Mesenchymal stem cell (in vitro differentiated cells and primary cell): ENCODE measurements around the gene TMCO6.
"Not testable (repeated sequence)": the region's sequence is repeated elsewhere in the genome, so short reads cannot be mapped to it uniquely, and the experiment has no call there.

ENCODE experiments used
- DNase-seq: peaks from one replicate; pipeline ENCODE4 v3.0.0-alpha.2; 2013
- H2AFZ ChIP-seq: one replicate; pipeline ENCODE4 v1.6.1; 2013; ENCODE audit warnings: low read depth, mild to moderate bottlenecking, control low read depth, inconsistent platforms, low read length, moderate library complexity
- H2AK5ac ChIP-seq: 2 replicates; pipeline ENCODE4 v1.6.1; 2013; ENCODE audit warnings: low read length, moderate library complexity, mild to moderate bottlenecking, inconsistent platforms; ENCODE audit not compliant: severe bottlenecking
- H2BK120ac ChIP-seq: one replicate; pipeline ENCODE4 v1.6.1; 2013; ENCODE audit warnings: low read depth, mild to moderate bottlenecking, inconsistent platforms, low read length, moderate library complexity
- H2BK12ac ChIP-seq, 2 experiments: one replicate each; pipeline ENCODE4 v1.6.1; 2013; ENCODE audit warnings: inconsistent platforms in 2 of 2, low read length in 2 of 2, mild to moderate bottlenecking in 2 of 2, moderate library complexity in 2 of 2, control low read depth in 1 of 2
- H2BK15ac ChIP-seq: one replicate; pipeline ENCODE4 v1.6.1; 2013; ENCODE audit warnings: mild to moderate bottlenecking, low read depth, inconsistent platforms; ENCODE audit not compliant: poor library complexity, severe bottlenecking
- H2BK5ac ChIP-seq: 2 replicates; pipeline ENCODE4 v1.6.1; 2013; ENCODE audit warnings: low read depth, mild to moderate bottlenecking, low read length, control low read depth, inconsistent platforms; ENCODE audit not compliant: poor library complexity, severe bottlenecking
- H3K14ac ChIP-seq, 2 experiments: one replicate each; pipeline ENCODE4 v1.6.1; 2013; ENCODE audit warnings: inconsistent platforms in 2 of 2, low read length in 2 of 2, control low read depth in 1 of 2, mild to moderate bottlenecking in 1 of 2, moderate library complexity in 1 of 2
- H3K18ac ChIP-seq, 2 experiments: one replicate each; pipeline ENCODE4 v1.6.1; 2013; ENCODE audit warnings: inconsistent platforms in 2 of 2, low read length in 2 of 2, control low read depth in 1 of 2, low read depth in 1 of 2, mild to moderate bottlenecking in 1 of 2
- H3K23ac ChIP-seq, 2 experiments: one replicate each; pipeline ENCODE4 v1.6.1; 2013; ENCODE audit warnings: inconsistent platforms in 2 of 2, low read length in 2 of 2, mild to moderate bottlenecking in 2 of 2, moderate library complexity in 2 of 2, control low read depth in 1 of 2
- H3K27ac ChIP-seq: 2 replicates; pipeline ENCODE4 v1.5.1; 2013; ENCODE audit warnings: mild to moderate bottlenecking, moderate library complexity, low read length, control low read depth, inconsistent platforms; ENCODE audit not compliant: poor library complexity, severe bottlenecking
- H3K27me3 ChIP-seq, 2 experiments: 2 replicates each; pipeline versions ENCODE4 v1.6.1 to v1.7.0; 2013; ENCODE audit warnings: low read length in 2 of 2, mild to moderate bottlenecking in 2 of 2, moderate library complexity in 2 of 2, control low read depth in 1 of 2, inconsistent platforms in 1 of 2; ENCODE audit not compliant: control insufficient read depth in 1 of 2, insufficient read depth in 1 of 2
- H3K36me3 ChIP-seq, 2 experiments: 2 replicates each; pipeline versions ENCODE4 v1.6.1 to v1.7.0; 2013; ENCODE audit warnings: low read length in 2 of 2, control low read depth in 1 of 2, inconsistent platforms in 1 of 2, low read depth in 1 of 2, mild to moderate bottlenecking in 1 of 2; ENCODE audit not compliant: insufficient read depth in 2 of 2, control insufficient read depth in 1 of 2
- H3K4ac ChIP-seq, 2 experiments: one replicate each; pipeline ENCODE4 v1.6.1; 2013; ENCODE audit warnings: inconsistent platforms in 2 of 2, low read length in 2 of 2, mild to moderate bottlenecking in 2 of 2, moderate library complexity in 2 of 2, control low read depth in 1 of 2, low read depth in 1 of 2
- H3K4me1 ChIP-seq: 2 replicates; pipeline ENCODE4 v1.6.1; 2013; ENCODE audit warnings: low read depth, low read length, control low read depth; ENCODE audit not compliant: control insufficient read depth, insufficient read depth
- H3K4me2 ChIP-seq: 2 replicates; pipeline ENCODE4 v1.6.1; 2013; ENCODE audit warnings: low read length, mild to moderate bottlenecking, inconsistent platforms; ENCODE audit not compliant: poor library complexity, severe bottlenecking
- H3K4me3 ChIP-seq, 2 experiments: 2 replicates each; pipeline versions ENCODE4 v1.5.1 to v1.7.0; 2013; ENCODE audit warnings: low read length in 2 of 2, mild to moderate bottlenecking in 2 of 2, control low read depth in 1 of 2, low read depth in 1 of 2; ENCODE audit not compliant: insufficient read depth in 1 of 2
- H3K79me1 ChIP-seq: replicated peaks from 2 replicates; pipeline ENCODE4 v1.6.1; 2013; ENCODE audit warnings: mild to moderate bottlenecking, control low read depth, low read length, inconsistent platforms; ENCODE audit not compliant: poor library complexity, severe bottlenecking
- H3K9ac ChIP-seq: 2 replicates; pipeline ENCODE4 v1.7.0; 2013; ENCODE audit warnings: mild to moderate bottlenecking, low read length, moderate library complexity
- H3K9me3 ChIP-seq: 2 replicates; pipeline ENCODE4 v1.7.0; 2013; ENCODE audit warnings: mild to moderate bottlenecking, low read length; ENCODE audit not compliant: control insufficient read depth
- H4K8ac ChIP-seq: one replicate; pipeline ENCODE4 v1.6.1; 2013; ENCODE audit warnings: inconsistent platforms, mild to moderate bottlenecking, low read length, moderate library complexity
- H4K91ac ChIP-seq: one replicate; pipeline ENCODE4 v1.6.1; 2013; ENCODE audit warnings: mild to moderate bottlenecking, low read length, inconsistent platforms
- WGBS: methylation state at CpG from one replicate; pipeline ENCODE4 v1.1.7; 2013; ENCODE audit warnings: mixed read lengths; 5-methylcytosine and 5-hydroxymethylcytosine counted together

TMCO6 gene

DNA sequence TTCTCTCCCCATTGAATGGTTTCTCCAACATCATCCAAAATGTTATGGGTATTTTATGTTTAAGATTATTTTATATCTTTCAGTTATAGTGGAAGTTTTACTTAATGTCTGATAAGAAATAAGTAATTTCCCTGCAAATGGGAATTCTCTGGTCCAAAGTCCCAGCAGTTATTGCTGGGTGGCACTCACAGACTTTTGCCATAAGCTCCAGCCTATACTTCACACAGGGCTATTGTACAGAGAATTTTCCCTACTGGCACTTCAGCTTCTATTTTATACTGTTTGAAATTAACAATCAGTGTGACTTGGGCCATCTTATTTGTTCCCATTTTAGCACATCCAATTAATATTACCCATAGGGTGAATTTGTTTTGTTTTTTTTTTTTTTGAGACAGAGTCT lies 39.2 kb upstream of the TMCO6 start:
- Histone ChIP-seq H3K79me1 (no peaks in the 10 kb centered on the region), H3K4me1 (no peaks in the 10 kb centered on the region), H3K27me3 (peaks cover 0 to 13% of the 10 kb centered on the region in 2 experiments), H2BK120ac (no peak overlapping the region), H4K8ac (no peak overlapping the region), H2BK5ac (no peak overlapping the region), H3K23ac (no peak overlapping the region), H3K9me3 (no peaks in the 10 kb centered on the region), H2BK12ac (no peak overlapping the region), H3K36me3 (no peaks in the 10 kb centered on the region), H2BK15ac (no peak overlapping the region), H2AFZ (no peak overlapping the region), H3K18ac (no peak overlapping the region), H3K9ac (no peak overlapping the region), H3K4me2 (no peak overlapping the region), H3K4me3 (no peak overlapping the region), H3K14ac (no peak overlapping the region), H4K91ac (no peak overlapping the region), H2AK5ac (no peak overlapping the region), H3K4ac (no peak overlapping the region), H3K27ac (no peak overlapping the region)
- no peak for DNase-seq

DNA sequence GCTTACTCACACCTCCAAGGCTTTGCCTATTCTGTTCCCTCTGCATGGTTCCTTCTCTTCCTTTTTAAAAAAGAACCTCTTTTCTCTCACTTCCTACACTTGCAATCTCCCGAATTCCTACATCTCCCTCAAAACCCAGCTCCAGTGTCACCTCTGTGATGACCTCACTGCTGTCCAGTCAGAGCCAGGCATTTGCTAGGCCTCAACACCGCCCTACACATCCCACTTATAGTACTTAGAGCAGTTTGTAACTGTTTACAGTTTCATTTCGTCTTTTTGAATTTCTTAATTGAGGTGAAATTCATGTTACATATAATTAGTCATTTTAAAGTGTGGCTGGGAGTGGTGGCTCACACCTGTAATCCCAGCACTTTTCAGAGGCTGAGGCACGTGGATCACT lies 37.1 kb upstream of the TMCO6 start:
- Histone ChIP-seq H3K4me1 (no peaks in the 10 kb centered on the region), H2AFZ (no peak overlapping the region), H3K4me2 (no peak overlapping the region), H3K4ac (no peak overlapping the region), H3K9me3 (no peaks in the 10 kb centered on the region), H2BK120ac (no peak overlapping the region), H3K23ac (no peak overlapping the region), H3K4me3 (no peak overlapping the region), H2BK5ac (no peak overlapping the region), H3K79me1 (no peaks in the 10 kb centered on the region), H3K18ac (no peak overlapping the region), H2BK15ac (no peak overlapping the region), H3K14ac (no peak overlapping the region), H4K8ac (no peak overlapping the region), H3K36me3 (no peaks in the 10 kb centered on the region), H2AK5ac (no peak overlapping the region), H4K91ac (no peak overlapping the region), H3K27ac (no peak overlapping the region), H3K9ac (no peak overlapping the region), H3K27me3 (no peaks in the 10 kb centered on the region), H2BK12ac (no peak overlapping the region)
- DNase-seq: no peak
- 71% methylated on average over 2 of the region's 4 CpGs for WGBS

DNA sequence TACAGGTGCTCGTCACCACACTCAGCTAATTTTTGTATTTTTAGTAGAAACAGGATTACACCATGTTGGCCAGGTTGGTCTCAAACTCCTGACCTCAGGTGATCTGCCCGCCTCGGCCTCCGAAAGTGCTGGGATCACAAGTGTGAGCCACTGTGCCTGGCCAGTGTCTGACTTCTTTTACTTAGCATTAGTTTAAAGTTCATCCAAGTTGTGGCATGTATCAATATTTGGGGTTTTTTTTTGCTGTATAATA lies 35.9 kb upstream of the TMCO6 start:
- H3K4me1 ChIP-seq, H2AK5ac ChIP-seq, H3K36me3 ChIP-seq, H3K4ac ChIP-seq, H2BK5ac ChIP-seq, H3K4me2 ChIP-seq, H3K9ac ChIP-seq, H3K23ac ChIP-seq, H2AFZ ChIP-seq, H3K14ac ChIP-seq, H3K27me3 ChIP-seq, H4K8ac ChIP-seq, H3K18ac ChIP-seq, H3K9me3 ChIP-seq, H3K27ac ChIP-seq, H2BK12ac ChIP-seq, DNase-seq, H2BK120ac ChIP-seq, H3K4me3 ChIP-seq, H2BK15ac ChIP-seq, H4K91ac ChIP-seq, H3K79me1 ChIP-seq: not testable (repeated sequence)
- 94% methylated on average over 4 of the region's 4 CpGs for WGBS

DNA sequence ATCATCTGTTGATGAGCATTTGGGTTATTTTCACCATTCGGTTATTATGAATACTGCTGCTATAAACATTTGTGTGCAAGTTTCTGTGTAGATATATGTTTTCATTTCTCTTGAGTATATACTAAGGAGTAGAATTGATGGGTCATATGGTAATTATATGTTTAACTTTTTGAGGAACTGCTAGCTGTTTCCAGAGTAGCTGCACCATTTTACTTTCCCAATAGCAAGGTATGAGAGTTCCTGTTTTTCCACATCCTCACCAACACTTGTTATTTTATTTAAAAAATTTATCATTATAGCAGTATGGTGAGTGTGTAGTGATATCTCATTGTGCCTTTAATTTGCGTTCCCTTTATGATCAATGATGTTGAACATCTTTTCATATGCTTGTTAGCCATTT lies 35.5 kb upstream of the TMCO6 start:
- Histone ChIP-seq H2BK12ac (no peak overlapping the region), H3K36me3 (no peaks in the 10 kb centered on the region), H3K23ac (no peak overlapping the region), H2AFZ (no peak overlapping the region), H2BK5ac (no peak overlapping the region), H3K4me2 (no peak overlapping the region), H3K4me1 (no peaks in the 10 kb centered on the region), H3K4ac (no peak overlapping the region), H3K4me3 (no peak overlapping the region), H3K9me3 (no peaks in the 10 kb centered on the region), H3K18ac (no peak overlapping the region), H2AK5ac (no peak overlapping the region), H3K14ac (no peak overlapping the region), H4K8ac (no peak overlapping the region), H3K27ac (no peak overlapping the region), H3K27me3 (no peaks in the 10 kb centered on the region), H4K91ac (no peak overlapping the region), H2BK120ac (no peak overlapping the region), H3K9ac (no peak overlapping the region), H2BK15ac (no peak overlapping the region), H3K79me1 (no peaks in the 10 kb centered on the region)
- DNase-seq: no peak
- 80% methylated on average over 1 of the region's 2 CpGs for WGBS
